Transverse colon (tissue), 3 donors: ENCODE data around the gene ORM1.
"Not testable (repeated sequence)": the region's sequence is repeated elsewhere in the genome, so short reads cannot be mapped to it uniquely, and the experiment has no call there.

ENCODE experiments used
- EP300 ChIP-seq: sonication (generic); formaldehyde crosslinking; IDR thresholded peaks from one replicate; pipeline ENCODE4 v1.6.1; 2017; ENCODE audit warnings: antibody characterized with exemption, low read depth
- POLR2A ChIP-seq: fragments of 450-650 bp; IDR thresholded peaks from one replicate; pipeline ENCODE4 v1.6.1; 2016; ENCODE audit warnings: antibody characterized with exemption, mild to moderate bottlenecking, moderate library complexity
- TF ChIP-seq, protein P1 (sequence below), 5 experiments: fragments of 200-600 bp in 3 of 5; fragments of 450-650 bp in 2 of 5; sonication (generic) in 3 of 5; IDR thresholded peaks; 1 replicate in 2 of 5; 2 replicates in 3 of 5; pipeline ENCODE4 v1.5.1; 2016 to 2017; ENCODE audit warnings: antibody characterized with exemption in 5 of 5, inconsistent platforms in 3 of 5, mild to moderate bottlenecking in 2 of 5, moderate library complexity in 1 of 5

DNA sequence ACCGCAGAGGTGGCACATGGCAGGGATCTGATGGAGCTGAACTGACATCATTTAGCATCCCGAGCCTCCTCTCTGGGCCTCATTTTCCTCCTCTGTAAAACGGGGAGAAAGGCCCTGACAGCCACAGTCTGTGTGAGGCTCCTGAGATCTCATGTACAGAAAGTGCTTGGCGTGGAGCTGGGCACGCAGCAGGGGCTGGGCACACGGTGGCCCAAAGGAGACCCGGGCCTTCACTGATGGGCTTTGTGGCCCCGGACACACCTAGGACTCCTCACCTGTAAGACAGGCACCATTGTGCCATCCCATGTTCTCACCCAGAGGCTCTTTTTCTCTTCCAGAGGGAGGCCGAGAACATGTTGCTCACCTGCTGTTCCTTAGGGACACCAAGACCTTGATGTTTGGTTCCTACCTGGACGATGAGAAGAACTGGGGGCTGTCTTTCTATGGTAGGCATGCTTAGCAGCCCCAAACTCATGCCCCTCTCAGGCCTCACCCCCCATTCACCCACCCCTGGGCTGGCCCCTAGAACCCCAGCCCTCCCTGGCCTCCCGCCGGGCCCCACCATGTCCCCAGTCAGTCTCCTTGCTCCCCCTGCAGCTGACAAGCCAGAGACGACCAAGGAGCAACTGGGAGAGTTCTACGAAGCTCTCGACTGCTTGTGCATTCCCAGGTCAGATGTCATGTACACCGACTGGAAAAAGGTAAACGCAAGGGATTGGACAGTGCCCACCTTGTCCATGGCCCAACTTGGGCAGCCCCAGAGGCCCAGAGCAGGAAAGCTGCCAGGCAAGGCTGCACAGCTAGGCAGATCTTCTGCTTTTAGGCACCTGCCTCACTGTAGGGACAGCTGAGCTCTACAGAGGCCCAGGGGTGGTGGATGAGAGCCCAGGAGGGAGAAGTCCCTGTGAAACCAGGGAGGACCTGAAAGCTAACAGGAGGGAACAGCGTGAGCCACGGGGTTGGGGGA lies 8.6 kb downstream of the ORM1 start:
- TF ChIP-seq, protein P1, sequence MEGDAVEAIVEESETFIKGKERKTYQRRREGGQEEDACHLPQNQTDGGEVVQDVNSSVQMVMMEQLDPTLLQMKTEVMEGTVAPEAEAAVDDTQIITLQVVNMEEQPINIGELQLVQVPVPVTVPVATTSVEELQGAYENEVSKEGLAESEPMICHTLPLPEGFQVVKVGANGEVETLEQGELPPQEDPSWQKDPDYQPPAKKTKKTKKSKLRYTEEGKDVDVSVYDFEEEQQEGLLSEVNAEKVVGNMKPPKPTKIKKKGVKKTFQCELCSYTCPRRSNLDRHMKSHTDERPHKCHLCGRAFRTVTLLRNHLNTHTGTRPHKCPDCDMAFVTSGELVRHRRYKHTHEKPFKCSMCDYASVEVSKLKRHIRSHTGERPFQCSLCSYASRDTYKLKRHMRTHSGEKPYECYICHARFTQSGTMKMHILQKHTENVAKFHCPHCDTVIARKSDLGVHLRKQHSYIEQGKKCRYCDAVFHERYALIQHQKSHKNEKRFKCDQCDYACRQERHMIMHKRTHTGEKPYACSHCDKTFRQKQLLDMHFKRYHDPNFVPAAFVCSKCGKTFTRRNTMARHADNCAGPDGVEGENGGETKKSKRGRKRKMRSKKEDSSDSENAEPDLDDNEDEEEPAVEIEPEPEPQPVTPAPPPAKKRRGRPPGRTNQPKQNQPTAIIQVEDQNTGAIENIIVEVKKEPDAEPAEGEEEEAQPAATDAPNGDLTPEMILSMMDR (IDR thresholded peaks at IDR 0.05): not testable (repeated sequence)
- not testable (repeated sequence) for TF ChIP-seq POLR2A, EP300
